Measurements from ENCODE around the gene SLC29A4.
"Not testable (repeated sequence)": the region's sequence is repeated elsewhere in the genome, so short reads cannot be mapped to it uniquely, and the experiment has no call there.

The SLC29A4 gene

DNA sequence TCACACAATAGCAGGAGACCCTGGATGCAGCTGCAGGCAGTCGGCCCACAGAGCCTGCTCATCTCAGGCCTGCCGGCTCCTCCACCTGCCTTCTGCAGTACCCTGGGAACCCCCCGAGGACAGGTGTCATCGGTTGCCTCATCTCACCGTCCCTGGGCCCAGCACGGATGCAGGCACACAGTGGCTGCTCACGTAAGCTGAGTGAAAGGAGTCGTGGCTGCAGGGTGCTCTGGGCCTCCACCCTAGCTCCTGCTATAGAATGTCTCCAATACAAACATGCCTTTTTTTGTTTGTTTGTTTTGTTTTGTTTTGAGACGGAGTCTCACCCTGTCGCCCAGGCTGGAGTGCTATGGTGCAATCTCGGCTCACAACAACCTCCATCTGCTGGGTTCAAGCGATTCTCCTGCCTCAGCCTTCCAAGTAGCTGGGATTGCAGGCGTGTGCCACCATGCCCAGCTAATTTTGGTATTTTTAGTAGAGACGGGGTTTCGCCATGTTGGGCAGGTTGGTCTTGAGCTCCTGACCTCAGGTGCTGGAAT is 22.1 kb upstream of the SLC29A4 start:
- H3K27me3 ChIP-seq (ENCODE audit: control insufficient read depth in 1 of 2, insufficient read depth in 2 of 2, low read length in 2 of 2); H3K27ac ChIP-seq (ENCODE audit: low read length); H3K4me1 ChIP-seq (ENCODE audit: control insufficient read depth, insufficient read depth, low read length); H3K4me3 ChIP-seq (ENCODE audit: low read length in 2 of 2); H3K9me3 ChIP-seq (ENCODE audit: control insufficient read depth in 2 of 2, low read length in 2 of 2); H3K36me3 ChIP-seq (ENCODE audit: control insufficient read depth in 2 of 2, insufficient read depth in 2 of 2, low read length in 2 of 2); H3K9ac ChIP-seq (ENCODE audit: low read length in 2 of 2): not testable (repeated sequence)

DNA sequence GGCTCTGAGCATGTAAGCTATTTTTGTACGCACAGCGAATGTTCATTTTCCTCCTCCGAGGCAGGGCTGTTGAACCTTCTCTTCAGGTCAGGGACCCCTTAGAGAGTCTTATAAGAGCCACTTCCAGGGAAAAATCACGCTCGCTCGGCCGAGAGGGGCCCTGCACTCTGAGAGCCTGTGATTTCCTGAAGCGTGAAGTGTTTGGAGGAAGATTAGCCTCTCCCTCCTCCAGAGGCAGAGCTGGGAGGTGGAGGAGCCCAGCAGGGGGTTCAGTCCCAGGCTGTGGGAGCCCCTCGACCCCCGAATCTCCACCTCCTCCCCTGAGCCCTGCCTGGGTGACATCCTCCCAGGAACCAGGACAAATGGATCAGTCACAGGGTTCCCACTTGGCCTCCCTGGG is 19.7 kb upstream of the SLC29A4 start:
- not testable (repeated sequence) for H3K4me3 ChIP-seq (ENCODE audit: low read length in 2 of 2); H3K4me1 ChIP-seq (ENCODE audit: control insufficient read depth, insufficient read depth, low read length); H3K27ac ChIP-seq (ENCODE audit: low read length); H3K9ac ChIP-seq (ENCODE audit: low read length in 2 of 2); H3K36me3 ChIP-seq (ENCODE audit: control insufficient read depth in 2 of 2, insufficient read depth in 2 of 2, low read length in 2 of 2); H3K9me3 ChIP-seq (ENCODE audit: control insufficient read depth in 2 of 2, low read length in 2 of 2); H3K27me3 ChIP-seq (ENCODE audit: control insufficient read depth in 1 of 2, insufficient read depth in 2 of 2, low read length in 2 of 2)

DNA sequence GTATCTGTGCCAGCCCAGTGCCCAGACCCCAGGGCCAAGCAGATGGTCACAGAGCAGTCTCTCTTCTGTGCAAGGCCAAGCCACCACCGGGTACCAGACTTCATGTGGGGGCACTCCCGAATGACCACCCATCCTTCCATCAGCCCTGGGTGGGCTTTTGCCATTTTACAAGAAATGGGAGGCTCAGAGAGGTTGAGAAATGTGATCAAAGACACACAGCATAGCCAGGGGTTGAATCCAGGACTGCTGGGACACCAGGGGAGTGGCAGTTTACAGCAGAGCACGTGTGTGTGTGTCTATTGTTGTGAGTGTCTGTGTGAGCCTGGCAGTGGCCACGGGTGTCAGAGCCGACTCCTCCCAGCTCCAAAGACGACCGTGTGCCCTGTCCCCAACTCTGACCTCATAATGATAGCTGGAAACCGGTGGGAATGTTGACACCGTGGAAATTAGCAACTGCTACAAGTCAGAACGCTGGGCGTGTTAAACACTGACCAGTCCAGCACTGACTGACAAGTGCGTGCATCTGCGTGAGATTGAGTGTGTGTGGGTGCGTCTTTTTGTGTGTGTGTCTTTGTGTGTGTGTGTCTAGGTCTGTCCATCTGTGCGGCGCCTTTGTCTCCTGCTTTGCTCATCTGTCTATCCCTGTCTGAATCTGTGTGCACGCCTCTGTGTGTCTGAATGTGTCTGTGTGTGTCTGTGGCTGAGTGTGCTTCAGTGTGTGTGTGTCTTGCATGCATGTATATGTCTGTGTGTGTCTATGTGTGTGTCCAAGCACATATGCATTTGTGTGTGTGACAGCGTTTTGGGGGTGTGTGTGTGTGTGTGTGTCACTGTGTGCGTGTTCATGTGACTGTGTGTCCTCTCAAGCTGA is 17.2 kb upstream of the SLC29A4 start:
- Histone ChIP-seq H3K27me3 (ENCODE audit: control insufficient read depth in 1 of 2, insufficient read depth in 2 of 2, low read length in 2 of 2) (no peaks in the 10 kb centered on the region), H3K9me3 (ENCODE audit: control insufficient read depth in 2 of 2, low read length in 2 of 2) (no peaks in the 10 kb centered on the region), H3K4me3 (ENCODE audit: low read length in 2 of 2) (no peak overlapping the region), H3K36me3 (ENCODE audit: control insufficient read depth in 2 of 2, insufficient read depth in 2 of 2, low read length in 2 of 2) (no peaks in the 10 kb centered on the region), H3K9ac (ENCODE audit: low read length in 2 of 2) (no peak overlapping the region), H3K27ac (ENCODE audit: low read length) (no peak overlapping the region), H3K4me1 (ENCODE audit: control insufficient read depth, insufficient read depth, low read length) (no peaks in the 10 kb centered on the region)

DNA sequence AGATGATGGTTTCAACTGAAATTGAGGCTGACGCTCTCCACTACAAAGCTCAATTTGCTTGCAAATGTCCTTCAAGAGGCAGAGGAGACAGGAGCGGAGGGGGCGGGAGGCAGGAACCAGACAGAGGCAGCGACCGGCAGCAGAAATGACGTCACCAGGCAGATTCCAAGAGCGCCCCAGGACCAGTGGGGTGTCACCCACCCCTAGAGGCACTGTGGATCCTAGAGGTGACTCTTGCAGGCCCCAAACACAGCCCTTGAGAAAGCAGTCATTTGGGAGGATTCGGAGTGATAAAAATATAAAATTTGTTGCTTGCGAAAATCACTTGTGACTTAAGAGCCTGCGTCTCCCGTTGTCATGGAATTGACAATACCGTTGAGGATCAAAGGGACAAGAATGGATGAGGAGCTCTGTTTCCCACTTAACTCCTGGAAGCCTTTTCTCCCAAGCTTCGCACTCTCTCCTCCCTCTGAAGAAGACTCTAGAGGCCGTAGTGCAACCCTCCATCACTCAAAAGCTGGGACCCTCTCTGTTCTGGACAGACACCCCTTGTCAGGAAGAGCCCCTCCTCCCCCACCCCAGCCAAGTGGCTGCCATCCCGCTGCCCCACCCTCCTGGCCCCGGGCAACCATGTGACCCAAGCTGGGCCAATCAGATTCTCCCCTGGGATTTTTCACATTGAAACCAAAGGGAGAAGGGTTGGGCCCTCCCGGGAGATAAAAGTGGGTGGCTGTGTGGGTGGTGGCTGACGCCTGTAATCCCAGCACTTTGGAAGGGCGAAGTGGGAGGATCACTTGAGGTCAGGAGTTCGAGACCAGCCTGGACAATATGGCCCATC is 16.3 kb upstream of the SLC29A4 start:
- no peaks in the 10 kb centered on the region for H3K36me3 ChIP-seq (ENCODE audit: control insufficient read depth in 2 of 2, insufficient read depth in 2 of 2, low read length in 2 of 2)
- H3K9ac ChIP-seq (ENCODE audit: low read length in 2 of 2) = no peak overlapping the region
- no peaks in the 10 kb centered on the region for H3K9me3 ChIP-seq (ENCODE audit: control insufficient read depth in 2 of 2, low read length in 2 of 2)
- H3K27ac ChIP-seq (ENCODE audit: low read length) = no peak overlapping the region
- no peak overlapping the region for H3K4me3 ChIP-seq (ENCODE audit: low read length in 2 of 2)
- H3K27me3 ChIP-seq (ENCODE audit: control insufficient read depth in 1 of 2, insufficient read depth in 2 of 2, low read length in 2 of 2) = no peaks in the 10 kb centered on the region
- no peaks in the 10 kb centered on the region for H3K4me1 ChIP-seq (ENCODE audit: control insufficient read depth, insufficient read depth, low read length)

DNA sequence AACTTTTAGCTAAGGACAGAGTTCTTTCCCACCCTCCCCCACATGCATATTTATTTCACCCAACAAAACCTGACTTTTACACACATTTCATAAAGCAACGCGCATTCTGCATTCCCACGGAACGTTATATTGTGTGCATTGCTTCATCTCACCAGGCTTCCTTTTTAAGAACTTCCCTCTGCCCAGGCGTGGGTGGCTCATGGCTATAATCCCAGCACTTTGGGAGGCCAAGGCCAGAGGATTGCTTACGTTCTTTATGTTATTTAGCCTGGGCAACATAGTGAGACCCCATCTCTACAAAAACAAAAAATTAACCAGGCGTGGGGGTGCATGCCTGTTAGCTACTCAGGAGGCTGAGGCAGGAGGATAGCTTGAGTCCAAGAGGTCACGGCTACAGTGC is 14.9 kb upstream of the SLC29A4 start:
- H3K27me3 ChIP-seq (ENCODE audit: control insufficient read depth in 1 of 2, insufficient read depth in 2 of 2, low read length in 2 of 2); H3K27ac ChIP-seq (ENCODE audit: low read length); H3K9ac ChIP-seq (ENCODE audit: low read length in 2 of 2); H3K9me3 ChIP-seq (ENCODE audit: control insufficient read depth in 2 of 2, low read length in 2 of 2); H3K4me3 ChIP-seq (ENCODE audit: low read length in 2 of 2); H3K36me3 ChIP-seq (ENCODE audit: control insufficient read depth in 2 of 2, insufficient read depth in 2 of 2, low read length in 2 of 2); H3K4me1 ChIP-seq (ENCODE audit: control insufficient read depth, insufficient read depth, low read length): not testable (repeated sequence)

DNA sequence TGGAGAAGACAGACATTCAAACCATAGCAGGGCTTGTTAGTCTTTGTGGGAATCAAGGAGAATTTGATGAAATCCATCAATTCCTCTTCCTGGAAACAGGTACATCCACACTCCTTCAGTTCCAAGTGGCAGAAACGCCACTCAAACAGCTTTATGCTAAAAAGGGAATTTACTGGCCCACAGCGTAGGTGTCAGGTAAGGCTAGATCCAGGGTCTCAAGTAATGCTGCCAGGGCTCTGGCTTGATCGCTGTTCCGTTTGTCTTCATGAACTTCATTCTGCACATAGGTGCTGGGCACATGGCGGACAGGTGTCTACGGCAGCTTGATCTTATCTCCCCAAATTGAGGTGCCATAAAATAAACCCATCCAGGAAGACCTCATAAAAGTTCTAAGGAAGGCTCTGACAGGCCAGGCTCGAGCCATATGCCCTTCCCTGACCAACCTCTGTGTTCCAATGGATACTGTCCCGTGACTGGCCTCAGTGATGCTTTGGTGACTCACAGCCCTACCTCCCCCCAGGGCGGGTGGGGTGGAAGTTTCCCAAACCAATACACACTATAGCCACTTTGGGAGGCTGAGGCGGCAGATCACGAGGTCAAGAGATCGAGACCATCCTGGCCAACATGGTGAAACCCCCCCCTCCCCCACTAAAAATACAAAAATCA is 12.6 kb upstream of the SLC29A4 start:
- not testable (repeated sequence) for H3K9ac ChIP-seq (ENCODE audit: low read length in 2 of 2); H3K27me3 ChIP-seq (ENCODE audit: control insufficient read depth in 1 of 2, insufficient read depth in 2 of 2, low read length in 2 of 2); H3K9me3 ChIP-seq (ENCODE audit: control insufficient read depth in 2 of 2, low read length in 2 of 2); H3K27ac ChIP-seq (ENCODE audit: low read length); H3K4me1 ChIP-seq (ENCODE audit: control insufficient read depth, insufficient read depth, low read length); H3K36me3 ChIP-seq (ENCODE audit: control insufficient read depth in 2 of 2, insufficient read depth in 2 of 2, low read length in 2 of 2); H3K4me3 ChIP-seq (ENCODE audit: low read length in 2 of 2)

DNA sequence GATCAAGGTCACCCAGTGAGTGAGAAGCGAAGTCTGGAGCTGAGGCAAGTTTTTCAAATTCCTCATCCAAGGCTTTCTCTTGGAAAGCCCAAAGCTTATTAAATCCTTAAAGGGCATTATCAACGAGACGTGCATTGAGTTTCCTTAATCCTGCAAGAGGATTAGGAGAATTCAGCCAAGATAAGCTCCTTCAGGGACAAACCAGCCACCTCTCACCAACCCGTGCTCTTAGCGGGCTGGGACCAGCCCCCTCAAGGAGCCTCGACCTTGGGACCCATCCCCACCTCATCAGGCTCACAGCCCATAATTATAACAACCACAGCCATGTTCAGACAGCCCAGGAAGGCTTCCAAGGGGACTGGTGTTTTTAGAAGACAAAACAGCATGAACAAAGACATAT is 12.0 kb upstream of the SLC29A4 start:
- no peaks in the 10 kb centered on the region for H3K36me3 ChIP-seq (ENCODE audit: control insufficient read depth in 2 of 2, insufficient read depth in 2 of 2, low read length in 2 of 2)
- H3K9me3 ChIP-seq (ENCODE audit: control insufficient read depth in 2 of 2, low read length in 2 of 2) = no peaks in the 10 kb centered on the region
- H3K27me3 ChIP-seq (ENCODE audit: control insufficient read depth in 1 of 2, insufficient read depth in 2 of 2, low read length in 2 of 2) = peaks cover 0 to 2% of the 10 kb centered on the region in 2 donors
- no peak overlapping the region for H3K27ac ChIP-seq (ENCODE audit: low read length)
- H3K9ac ChIP-seq (ENCODE audit: low read length in 2 of 2) = no peak overlapping the region
- H3K4me3 ChIP-seq (ENCODE audit: low read length in 2 of 2) = no peak overlapping the region
- peaks cover 7% of the 10 kb centered on the region for H3K4me1 ChIP-seq (ENCODE audit: control insufficient read depth, insufficient read depth, low read length)

DNA sequence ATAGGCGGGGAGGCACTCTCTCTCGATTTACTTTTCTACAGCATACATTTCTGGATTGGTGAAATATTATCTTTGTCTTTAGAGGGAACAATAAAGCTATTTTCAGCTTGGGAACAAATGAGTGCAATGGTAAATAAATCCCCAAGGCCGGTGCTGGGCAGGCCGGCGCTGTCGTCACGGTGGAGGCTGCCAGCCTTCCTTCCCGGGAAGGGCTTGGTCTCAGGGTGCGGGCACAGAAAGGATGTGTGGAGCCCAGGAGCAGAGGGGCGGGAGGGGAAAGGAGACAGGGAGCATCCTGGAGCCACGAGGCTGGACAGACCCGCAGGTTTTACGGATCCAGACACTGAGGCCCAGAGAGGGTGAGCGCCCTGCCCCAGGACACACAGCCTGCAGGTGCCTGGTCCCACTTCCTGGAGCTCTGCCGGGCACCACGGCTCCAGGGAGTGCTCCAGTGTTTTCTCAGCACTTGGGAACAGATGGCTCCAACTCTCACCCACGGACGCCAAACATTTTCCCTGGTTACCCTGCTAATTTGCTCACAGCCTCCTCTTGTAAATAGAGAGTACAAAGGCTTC is 8.8 kb upstream of the SLC29A4 start:
- H3K9me3 ChIP-seq (ENCODE audit: control insufficient read depth in 2 of 2, low read length in 2 of 2); H3K9ac ChIP-seq (ENCODE audit: low read length in 2 of 2); H3K36me3 ChIP-seq (ENCODE audit: control insufficient read depth in 2 of 2, insufficient read depth in 2 of 2, low read length in 2 of 2); H3K27ac ChIP-seq (ENCODE audit: low read length); H3K27me3 ChIP-seq (ENCODE audit: control insufficient read depth in 1 of 2, insufficient read depth in 2 of 2, low read length in 2 of 2); H3K4me1 ChIP-seq (ENCODE audit: control insufficient read depth, insufficient read depth, low read length); H3K4me3 ChIP-seq (ENCODE audit: low read length in 2 of 2): not testable (repeated sequence)

DNA sequence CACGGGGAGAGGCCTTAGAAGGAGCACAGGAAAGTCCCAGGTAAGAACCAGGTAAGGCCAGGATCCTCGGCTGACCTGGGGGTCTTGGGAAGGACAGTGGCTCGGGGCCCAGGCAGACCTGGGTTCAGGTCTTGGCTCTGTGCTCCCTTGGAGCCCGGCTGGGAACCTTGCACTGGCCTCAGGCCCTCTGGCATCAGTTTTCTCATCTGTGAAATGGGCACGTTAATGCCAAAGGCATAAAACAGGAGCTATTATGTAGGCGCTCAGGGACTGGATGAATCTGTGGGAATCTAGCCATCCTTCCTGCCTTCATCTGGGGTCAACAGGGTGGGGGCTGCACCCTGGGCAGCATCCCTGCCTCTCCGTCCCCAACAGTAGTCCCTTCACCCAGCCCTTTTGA is 8.3 kb upstream of the SLC29A4 start:
- no peak overlapping the region for H3K27ac ChIP-seq (ENCODE audit: low read length)
- no peak overlapping the region for H3K9ac ChIP-seq (ENCODE audit: low read length in 2 of 2)
- no peaks in the 10 kb centered on the region for H3K9me3 ChIP-seq (ENCODE audit: control insufficient read depth in 2 of 2, low read length in 2 of 2)
- H3K4me3 ChIP-seq (ENCODE audit: low read length in 2 of 2) = no peak overlapping the region
- peaks cover 0 to 2% of the 10 kb centered on the region in 2 donors for H3K27me3 ChIP-seq (ENCODE audit: control insufficient read depth in 1 of 2, insufficient read depth in 2 of 2, low read length in 2 of 2)
- peaks cover 7% of the 10 kb centered on the region for H3K4me1 ChIP-seq (ENCODE audit: control insufficient read depth, insufficient read depth, low read length)
- H3K36me3 ChIP-seq (ENCODE audit: control insufficient read depth in 2 of 2, insufficient read depth in 2 of 2, low read length in 2 of 2) = no peaks in the 10 kb centered on the region

DNA sequence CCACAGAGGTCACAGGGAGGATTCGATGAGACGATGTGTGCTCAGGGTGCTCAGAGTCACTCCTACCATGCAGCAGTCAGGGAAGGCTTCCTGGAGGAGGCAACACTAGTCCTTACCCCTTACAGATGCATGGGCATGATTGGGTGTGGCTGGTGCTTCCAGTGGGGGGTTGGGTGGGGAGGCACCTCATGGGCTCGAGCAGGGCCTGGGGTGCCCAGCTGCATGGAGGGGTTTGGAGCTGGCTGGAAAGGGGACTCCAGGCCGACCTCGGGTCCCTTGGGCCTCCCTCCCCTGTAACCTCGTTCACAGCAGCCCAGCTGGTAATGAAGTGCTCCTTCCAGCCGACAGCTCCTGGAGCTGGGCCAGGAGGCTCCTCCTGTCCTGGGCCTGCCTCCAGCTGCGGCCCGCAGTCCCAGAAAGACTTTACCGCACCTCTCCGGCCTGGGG is 7.7 kb upstream of the SLC29A4 start:
- not testable (repeated sequence) for H3K27me3 ChIP-seq (ENCODE audit: control insufficient read depth in 1 of 2, insufficient read depth in 2 of 2, low read length in 2 of 2); H3K27ac ChIP-seq (ENCODE audit: low read length); H3K4me1 ChIP-seq (ENCODE audit: control insufficient read depth, insufficient read depth, low read length); H3K9ac ChIP-seq (ENCODE audit: low read length in 2 of 2); H3K9me3 ChIP-seq (ENCODE audit: control insufficient read depth in 2 of 2, low read length in 2 of 2); H3K36me3 ChIP-seq (ENCODE audit: control insufficient read depth in 2 of 2, insufficient read depth in 2 of 2, low read length in 2 of 2); H3K4me3 ChIP-seq (ENCODE audit: low read length in 2 of 2)

All from stomach smooth muscle (tissue), 2 donors.